Measurements from ENCODE around the gene AP3B2.
"Not testable (repeated sequence)": the region's sequence is repeated elsewhere in the genome, so short reads cannot be mapped to it uniquely, and the experiment has no call there.

AP3B2 gene

DNA sequence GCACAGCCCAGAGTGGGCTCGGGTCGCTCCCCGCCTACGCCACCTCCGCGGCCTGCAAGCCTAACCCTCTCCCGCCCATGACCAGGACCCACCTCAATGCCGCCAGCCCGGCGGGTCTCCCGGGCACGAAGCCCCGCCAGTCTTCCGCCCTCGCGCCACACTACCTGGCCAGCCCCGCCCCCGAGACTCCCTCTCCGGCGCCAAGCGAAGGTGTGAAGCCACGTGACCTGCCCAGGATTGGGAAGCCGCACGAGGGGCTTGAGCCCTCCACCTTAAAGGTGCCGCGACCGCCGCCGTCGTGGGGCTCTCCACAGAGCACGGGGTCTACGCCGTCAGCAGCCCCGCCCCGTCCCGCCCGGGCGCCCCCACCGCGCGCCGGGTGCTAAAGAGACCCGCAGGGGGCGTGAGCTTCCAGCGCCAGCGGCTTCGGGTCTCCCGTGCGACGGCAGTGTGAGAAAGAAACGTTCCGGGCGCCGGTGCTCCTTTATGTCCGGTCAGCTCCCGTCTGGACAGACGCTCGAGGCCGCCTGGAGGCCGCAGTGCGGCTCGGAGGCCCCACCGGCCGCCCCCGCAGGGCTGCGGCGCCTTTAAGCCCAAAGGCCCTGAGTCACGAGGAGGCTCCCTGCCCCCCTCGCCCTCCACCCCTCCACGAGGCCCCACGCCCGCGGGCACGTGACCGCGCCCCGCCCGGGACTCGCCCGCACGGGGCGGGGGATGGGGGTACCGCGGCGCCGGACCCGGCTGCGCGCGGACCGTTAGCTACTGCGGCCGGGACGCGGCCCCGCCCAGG is 62.4 kb downstream of the AP3B2 start, which contains the start of gene CPEB1:
TSS of gene CPEB1 (minus strand) at position 319 of the 790 bp plus-strand sequence. CDS start 18,904 bp downstream, outside the sequence.
- peak; percentile 61 for DNase-seq

DNA sequence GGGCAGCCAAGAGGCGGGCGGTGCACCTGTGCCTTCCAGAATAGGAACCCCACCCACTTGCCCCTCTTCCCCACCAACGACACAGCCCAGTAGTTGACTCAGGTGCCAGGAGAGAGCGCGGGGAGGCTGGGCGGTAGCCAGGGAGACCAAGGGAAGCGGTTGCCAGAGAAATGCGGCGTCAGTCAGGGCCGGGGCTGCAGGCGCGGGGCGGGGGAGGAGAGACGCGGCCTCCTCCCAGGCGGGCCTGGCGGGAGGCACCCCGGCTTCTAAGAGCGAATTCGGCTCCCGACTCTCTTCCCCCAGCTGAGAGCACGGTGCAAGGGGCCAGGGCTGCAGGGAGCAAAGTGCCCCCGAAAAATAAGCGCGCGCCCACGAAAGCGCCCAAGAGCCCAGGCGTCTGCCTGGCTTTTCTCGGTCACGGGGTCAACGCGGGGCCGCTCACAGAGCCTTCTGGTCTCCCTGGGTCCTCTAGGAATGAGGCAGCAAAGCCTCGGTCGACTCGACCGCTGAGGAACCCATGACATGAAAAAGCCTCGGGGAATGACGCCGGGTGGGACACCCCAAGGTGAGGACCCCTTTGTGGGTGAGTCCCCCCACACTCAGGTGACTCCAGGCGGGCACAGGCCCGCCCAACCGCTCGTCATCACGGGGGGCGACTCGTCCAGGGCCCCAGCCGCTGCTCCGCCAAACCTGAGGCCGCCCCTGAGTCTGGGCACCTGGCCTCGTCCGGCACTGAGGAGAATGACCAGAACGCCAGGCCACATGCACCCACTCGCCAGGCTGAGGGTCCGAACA is 63.2 kb downstream of the AP3B2 start:
- peak; percentile 88 for DNase-seq

DNA sequence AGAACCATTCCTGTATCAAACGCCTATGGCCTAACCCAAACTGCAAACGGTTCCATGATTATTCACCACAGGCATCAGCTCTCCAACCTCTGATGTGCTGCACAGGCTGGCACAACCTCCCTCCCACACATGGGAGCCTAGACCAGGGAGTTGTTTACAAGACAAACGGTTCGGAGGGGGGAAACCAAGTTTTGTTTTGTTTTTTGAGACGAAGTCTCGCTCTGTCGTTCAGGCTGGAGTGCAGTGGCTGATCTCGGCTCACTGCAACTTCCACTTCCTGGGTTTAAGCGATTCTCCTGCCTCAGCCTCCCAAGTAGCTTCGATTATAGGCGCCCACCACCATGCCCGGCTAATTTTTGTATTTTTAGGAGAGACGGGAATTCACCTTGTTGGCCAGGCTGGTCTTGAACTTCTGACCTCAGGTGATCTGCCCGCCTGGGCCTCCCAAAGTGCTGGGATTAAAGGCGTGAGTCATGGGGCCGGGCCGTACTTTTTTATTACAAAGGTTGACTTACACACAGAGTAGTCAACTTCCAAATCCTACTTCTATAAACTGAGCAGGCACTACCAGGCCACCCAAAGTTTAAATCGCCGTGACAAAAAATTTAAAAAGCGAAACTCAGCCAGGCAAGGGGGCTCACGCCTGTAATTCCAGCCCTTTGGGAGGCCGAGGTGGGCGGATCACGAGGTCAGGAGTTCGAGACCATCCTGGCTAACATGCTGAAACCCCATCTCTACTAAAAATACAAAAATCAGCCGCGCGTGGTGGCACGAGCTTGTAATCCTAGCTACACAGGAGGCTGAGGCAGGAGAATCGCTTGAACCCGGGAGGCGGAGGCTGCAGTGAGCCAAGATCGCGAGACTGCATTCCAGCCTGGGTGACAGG is 64.5 kb downstream of the AP3B2 start:
- DNase-seq, result not testable (repeated sequence)

DNA sequence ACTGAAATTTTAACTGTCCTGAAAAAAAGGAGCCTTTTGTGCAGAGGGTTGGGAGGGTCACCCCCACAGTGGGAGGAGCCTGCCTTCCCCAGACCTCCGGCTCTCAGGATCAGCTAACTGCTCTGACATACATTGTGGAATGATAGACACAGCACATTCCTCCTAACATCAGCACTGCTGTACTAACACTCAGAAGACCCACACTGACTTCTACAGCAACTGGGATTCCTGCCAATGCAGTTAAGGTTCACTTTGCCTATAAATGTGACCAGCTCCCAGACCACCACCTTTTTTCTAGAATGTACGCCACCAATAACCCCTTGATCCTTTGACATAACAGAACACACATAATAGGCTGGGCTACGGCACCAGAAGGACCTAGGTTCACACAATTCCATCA is 65.7 kb downstream of the AP3B2 start:
- peak; percentile 26 for DNase-seq

DNA sequence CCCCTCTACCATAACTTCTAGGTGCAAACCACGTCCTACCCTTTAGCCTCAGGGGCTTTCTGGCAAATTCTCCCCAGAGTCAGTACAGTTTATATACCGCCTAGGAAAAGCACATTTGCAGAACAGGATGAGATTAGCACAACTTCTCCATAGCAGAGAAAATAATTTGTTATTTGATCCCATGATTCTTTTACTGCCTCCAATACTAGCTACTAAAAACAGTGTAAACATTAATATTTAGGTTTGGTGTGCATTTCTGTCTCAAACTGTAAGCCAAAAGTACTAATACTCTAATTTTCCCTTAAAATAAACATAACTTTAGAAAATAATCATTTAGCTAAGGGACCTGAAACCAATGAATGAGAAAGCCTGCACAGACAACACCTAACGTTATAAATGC is 67.0 kb downstream of the AP3B2 start:
- DNase-seq, result peak; percentile 2

DNA sequence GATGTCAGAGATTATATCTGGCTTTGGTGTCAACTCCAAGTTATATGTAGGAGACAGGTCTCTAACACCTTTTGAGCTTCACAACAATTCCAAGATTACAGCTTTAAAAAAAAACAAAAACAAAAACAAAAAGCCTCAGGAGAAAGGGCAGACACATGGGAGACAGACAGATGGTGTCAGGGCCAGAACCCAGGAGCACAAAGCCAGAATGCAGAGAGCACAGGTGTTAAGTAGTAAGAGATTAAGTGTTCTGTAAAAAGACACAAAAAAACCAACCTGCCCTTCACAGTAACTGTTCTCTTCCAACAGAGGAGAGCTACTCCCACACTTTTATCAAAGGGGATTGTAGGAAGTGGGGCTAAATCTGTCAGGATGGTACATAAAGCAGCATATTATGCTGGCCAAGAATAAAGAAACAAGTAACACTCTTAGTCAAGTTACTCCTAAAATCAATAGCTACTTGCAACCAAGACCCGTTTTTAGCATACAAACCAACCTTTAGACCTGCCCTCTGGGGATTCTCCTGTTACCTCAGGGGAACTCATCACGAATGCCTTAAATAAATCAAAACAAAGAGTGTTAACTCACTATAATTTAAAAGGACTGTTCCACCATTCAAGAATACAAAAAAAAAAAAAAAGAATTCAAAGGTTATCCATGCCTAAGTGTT is 68.4 kb downstream of the AP3B2 start:
- peak; percentile 84 for DNase-seq

DNA sequence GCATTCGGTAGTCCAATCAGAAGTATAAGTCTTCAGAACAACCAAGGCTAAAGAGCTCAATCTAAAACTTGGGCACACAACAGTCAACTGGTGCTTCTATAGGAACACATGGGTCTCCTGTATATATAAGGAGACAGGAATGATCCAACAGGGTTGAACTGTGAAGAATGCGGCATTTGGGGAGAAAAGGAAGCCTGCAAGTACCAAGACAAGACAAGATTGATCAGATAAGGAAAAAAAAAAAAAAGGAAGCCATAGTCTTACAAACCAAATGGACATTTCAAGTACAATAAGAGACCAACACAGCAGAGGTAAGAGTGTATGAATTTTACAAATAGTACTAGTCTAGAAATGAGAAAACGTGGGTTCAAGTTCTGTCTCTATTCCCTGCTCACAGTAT is 69.0 kb downstream of the AP3B2 start:
- DNase-seq, result peak; percentile 12

DNA sequence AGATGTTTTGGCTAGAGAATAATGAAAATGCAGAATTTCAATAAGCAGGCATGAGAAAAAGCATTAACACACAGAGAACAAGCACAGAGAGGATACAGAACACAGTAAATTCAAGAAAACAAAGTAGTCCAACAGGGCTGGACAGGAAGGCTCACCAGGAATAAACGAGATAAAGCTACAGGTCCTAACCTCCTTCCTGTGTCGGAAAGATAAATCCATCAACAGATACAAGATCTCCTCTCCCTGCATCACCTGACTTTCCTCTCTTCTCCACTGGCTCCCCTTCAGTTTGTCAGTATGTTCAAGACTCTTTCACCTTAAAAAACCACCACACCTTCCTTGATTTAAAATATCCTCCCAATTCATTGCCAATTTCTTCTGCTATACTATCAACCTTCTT is 73.9 kb downstream of the AP3B2 start:
- no peak for DNase-seq

DNA sequence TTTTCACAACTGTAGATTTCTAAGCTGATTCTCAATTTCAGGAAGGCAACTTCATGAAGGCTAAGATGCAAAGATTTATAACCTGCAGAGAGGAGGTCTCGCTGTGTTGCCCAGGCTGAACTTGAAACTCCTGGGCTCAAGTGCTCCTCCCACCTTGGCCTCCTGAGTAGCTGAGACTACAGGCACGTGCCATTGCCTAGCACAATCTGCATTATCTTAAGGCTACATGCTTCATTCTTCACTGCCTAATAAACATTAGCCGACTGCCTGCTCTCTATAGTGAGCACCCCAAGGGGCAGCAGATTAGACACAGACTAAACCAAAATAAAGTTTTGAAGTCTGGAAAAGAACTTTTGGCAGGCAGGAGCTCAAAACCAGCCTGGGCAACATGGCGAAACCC is 79.6 kb downstream of the AP3B2 start:
- no peak for DNase-seq

DNA sequence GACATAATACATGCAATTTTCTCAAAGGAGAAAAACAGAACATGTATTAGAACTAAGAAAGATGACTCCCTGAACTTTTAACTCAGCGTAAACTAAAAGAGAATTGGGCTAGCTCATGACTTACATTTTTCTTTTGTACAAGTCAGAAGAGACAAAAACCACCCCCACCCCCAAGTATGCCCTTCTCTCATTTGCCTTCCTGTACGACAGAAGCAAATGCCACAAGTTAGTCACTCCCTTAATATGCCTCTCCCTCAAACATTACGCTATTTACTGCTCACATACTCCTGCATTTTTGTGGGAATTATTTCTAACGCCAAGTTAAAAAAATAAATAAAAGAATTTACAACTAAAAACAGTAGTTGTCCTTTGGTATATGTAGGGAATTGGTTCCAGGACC is 84.5 kb downstream of the AP3B2 start:
- no peak for DNase-seq

DNA sequence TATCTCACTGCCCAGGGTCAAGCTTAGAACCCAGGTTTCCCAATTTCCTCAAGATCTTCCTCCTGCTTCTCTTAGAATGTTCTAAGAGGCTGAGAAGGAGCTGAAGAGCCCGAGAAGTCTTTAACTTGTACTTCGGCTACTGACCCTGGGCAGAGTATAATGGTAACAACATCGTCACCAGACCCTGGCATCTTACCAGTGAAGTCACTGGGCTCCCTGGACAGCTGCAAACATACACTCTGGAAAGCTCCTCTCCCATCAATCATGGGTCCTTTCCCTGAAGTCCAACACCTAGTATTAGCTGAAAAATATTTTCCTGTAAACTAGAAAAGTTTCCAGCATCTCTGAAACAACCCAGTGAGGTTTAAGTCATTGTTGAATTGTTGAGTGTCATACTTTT is 85.2 kb downstream of the AP3B2 start:
- DNase-seq, result no peak

DNA sequence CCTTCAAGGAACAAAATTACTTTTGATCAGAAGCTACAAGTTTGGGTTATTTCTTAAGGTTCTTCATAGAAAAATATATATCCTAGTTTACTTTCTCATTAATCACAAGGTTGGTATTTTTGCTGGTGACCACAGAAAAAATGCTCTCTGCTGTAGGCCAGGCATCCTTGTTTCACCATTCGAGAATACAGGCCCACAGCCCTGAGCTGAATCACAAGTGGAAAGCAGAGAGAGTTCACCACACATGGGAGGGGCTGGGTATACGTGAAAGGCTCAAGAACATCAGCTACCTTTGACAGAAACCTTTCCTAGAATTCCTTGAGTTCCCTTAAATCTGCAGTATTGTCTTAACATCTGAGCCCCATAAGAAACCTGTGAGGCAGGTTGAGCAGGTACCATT is 85.7 kb downstream of the AP3B2 start:
- DNase-seq, result no peak

DNA sequence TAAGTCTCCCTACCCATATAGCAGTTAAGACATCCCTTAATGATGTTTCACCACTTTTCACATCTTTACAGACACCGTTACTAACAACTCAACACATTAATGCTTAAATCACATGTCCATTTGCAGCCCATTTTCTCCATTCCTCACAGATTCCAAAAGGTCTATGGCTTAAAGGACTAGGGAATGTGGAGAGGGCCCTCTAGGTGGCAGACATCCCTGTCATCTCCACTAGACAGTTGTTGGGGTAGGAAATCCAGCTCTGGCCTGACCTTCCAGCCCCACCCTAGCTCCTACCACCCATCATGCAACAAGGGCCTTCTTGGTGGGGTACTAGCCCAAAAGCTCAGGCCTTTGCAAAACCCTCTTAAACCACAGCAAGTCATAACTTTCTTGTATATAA is 87.7 kb downstream of the AP3B2 start:
- DNase-seq, result peak; percentile 5

DNA sequence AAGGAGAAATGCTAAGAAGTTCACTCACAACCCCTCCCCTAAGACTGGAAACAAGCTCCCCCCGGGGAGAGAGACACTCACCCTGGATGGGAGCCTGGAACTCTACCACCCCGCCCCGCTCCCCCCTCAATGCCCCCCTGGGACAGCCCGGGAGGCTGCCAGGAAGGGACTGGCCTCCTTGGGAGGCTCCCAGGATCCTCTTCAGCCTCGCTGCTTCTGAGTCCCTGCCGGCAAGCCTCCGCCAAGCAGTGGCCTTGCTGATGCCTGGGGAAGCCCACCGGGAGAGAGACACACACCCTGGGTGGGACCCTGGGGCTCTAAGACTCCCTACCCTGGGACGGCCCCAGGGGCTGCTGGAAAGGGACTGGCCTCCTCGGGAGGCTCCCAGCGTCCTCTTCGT is 95.9 kb downstream of the AP3B2 start:
- DNase-seq, result no peak

DNA sequence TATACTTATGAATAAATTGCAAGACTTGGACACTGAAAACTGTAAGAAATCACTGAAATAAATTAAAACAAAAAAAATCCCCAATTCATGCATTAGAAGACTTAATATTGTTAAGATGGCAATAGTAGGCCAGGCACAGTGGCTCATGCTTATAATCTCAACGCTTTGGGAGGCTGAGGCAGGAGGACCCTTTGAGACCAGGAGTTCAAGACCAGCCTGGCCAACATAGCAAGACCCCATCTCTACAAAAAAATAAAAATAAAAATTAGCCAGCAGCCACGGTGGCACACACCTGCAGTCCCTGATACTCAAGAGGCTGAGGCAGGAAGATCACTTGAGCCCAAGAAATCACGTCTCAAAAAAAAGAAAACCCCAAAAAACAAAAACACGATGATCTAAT is 98.3 kb downstream of the AP3B2 start:
- DNase-seq, result no peak

Measured in NCI-H69 (cell line).